Peyer's patch (tissue), 4 donors: ENCODE measurements around the gene TNNT3. TPM values are rescaled to one million over a fixed set of nuclear protein-coding genes. Genes with fewer than 3 reads are reported as not detected.
A peak's percentile ranks its signal among the peaks of the same experiment; 100 is the strongest.

Source experiments
- DNase-seq, 3 donors: peaks; one replicate each; pipeline ENCODE4 v3.0.0-alpha.2; 2017 to 2019
- H3K27ac ChIP-seq, 4 donors: fragments of 200-600 bp; sonication (generic); one replicate each; pipeline ENCODE4 v1.5.1; 2016 to 2019
- H3K27me3 ChIP-seq, 2 donors: fragments of 200-600 bp; sonication (generic); one replicate each; pipeline ENCODE4 v1.5.1; 2019
- H3K36me3 ChIP-seq, 3 donors: fragments of 200-600 bp; sonication (generic); one replicate each; pipeline ENCODE4 v1.5.1; 2016 to 2019
- H3K4me1 ChIP-seq, 4 donors: fragments of 200-600 bp; sonication (generic); one replicate each; pipeline ENCODE4 v1.5.1; 2016 to 2019
- H3K4me3 ChIP-seq, 4 donors: fragments of 200-600 bp; sonication (generic); 1 replicate in 3 of 4; 2 replicates in 1 of 4; pipeline ENCODE4 v1.5.1; 2016 to 2019; ENCODE audit warnings: mild to moderate bottlenecking in 1 of 4
- H3K9me3 ChIP-seq, 4 donors: fragments of 200-600 bp; sonication (generic); one replicate each; pipeline ENCODE4 v1.5.1; 2016 to 2019; ENCODE audit warnings: mild to moderate bottlenecking in 1 of 4
- POLR2A ChIP-seq, 2 donors: fragments of 450-650 bp; IDR thresholded peaks; one replicate each; pipeline ENCODE4 v1.5.1; 2017; ENCODE audit warnings: antibody characterized with exemption in 2 of 2, mild to moderate bottlenecking in 2 of 2, moderate library complexity in 2 of 2
- total RNA-seq, 4 donors: library from RNA; depleted of rRNA; stranded (reverse); fragments of >200 nt; gene quantifications; one replicate each; pipeline ENCODE4 v1.1.0, GENCODE V29; 2016
- TF ChIP-seq, protein P1 (sequence below), 6 experiments: fragments of 450-650 bp in 4 of 6; fragments of 200-600 bp in 2 of 6; sonication (generic) in 1 of 6; IDR thresholded peaks; one replicate each; pipeline ENCODE4 v1.5.1; 2017 to 2019; ENCODE audit warnings: antibody characterized with exemption in 6 of 6, mild to moderate bottlenecking in 3 of 6, moderate library complexity in 1 of 6

The TNNT3 gene
- total RNA-seq, 4 donors from 2014 or later = 14.0 TPM; not detected in 3

DNA sequence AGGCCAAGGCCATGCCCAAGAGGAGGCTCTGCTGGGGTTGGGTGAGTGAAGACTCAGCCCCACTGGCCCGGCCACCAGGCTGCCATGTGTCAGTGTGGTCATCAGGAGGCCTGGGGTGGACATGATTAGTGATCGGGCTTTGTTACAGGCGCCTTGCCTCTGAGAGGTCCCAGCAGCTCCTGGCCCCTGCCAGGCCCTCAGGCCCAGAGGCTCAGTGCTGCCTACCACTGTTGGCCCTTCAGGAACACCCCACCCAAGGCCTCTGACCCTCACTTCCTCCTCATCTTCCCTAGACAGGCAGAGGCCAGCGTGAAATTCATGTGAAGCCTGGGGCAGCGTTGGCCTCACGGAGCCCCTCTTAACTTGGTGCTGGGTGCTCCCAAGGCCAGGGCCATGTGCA, 29.8 kb downstream of the TNNT3 start:
- Histone ChIP-seq H3K9me3 (no peaks in the 10 kb centered on the region), H3K4me3 (no peak overlapping the region), H3K36me3 (no peaks in the 10 kb centered on the region), H3K27me3 (no peaks in the 10 kb centered on the region), H3K27ac (no peak overlapping the region), H3K4me1 (no peaks in the 10 kb centered on the region)
- no peak for DNase-seq
- TF ChIP-seq, protein P1, sequence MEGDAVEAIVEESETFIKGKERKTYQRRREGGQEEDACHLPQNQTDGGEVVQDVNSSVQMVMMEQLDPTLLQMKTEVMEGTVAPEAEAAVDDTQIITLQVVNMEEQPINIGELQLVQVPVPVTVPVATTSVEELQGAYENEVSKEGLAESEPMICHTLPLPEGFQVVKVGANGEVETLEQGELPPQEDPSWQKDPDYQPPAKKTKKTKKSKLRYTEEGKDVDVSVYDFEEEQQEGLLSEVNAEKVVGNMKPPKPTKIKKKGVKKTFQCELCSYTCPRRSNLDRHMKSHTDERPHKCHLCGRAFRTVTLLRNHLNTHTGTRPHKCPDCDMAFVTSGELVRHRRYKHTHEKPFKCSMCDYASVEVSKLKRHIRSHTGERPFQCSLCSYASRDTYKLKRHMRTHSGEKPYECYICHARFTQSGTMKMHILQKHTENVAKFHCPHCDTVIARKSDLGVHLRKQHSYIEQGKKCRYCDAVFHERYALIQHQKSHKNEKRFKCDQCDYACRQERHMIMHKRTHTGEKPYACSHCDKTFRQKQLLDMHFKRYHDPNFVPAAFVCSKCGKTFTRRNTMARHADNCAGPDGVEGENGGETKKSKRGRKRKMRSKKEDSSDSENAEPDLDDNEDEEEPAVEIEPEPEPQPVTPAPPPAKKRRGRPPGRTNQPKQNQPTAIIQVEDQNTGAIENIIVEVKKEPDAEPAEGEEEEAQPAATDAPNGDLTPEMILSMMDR (IDR thresholded peaks at IDR 0.05) = no peak
- TF ChIP-seq POLR2A (IDR thresholded peaks at IDR 0.05) = no peak

DNA sequence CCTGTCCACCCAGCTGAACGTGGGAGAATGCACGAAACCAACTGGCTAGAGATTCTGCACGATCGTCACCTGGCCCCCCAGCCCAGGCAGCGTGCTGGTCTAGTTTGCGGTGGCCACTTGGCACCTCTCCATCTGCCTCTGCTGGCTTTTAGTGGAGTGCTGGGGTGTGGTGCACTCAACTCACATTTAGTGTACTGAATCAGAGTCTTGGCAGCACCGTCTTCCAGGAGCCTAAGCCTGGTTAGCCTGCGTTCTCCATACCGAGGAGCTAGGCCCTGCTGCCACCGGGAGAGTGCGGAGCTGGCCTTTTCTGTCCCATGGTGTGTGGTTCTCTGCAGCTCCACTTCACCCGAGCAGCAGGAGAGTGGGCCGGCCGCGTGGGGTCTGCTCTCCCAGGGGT, 30.4 kb downstream of the TNNT3 start:
- H3K9me3 ChIP-seq = no peaks in the 10 kb centered on the region
- no peaks in the 10 kb centered on the region for H3K27me3 ChIP-seq
- no peak overlapping the region for H3K4me3 ChIP-seq
- DNase-seq = no peak
- no peaks in the 10 kb centered on the region for H3K36me3 ChIP-seq
- TF ChIP-seq POLR2A (IDR thresholded peaks at IDR 0.05) = no peak
- TF ChIP-seq, protein P1 (IDR thresholded peaks at IDR 0.05) = no peak
- no peak overlapping the region for H3K27ac ChIP-seq
- H3K4me1 ChIP-seq = no peaks in the 10 kb centered on the region

DNA sequence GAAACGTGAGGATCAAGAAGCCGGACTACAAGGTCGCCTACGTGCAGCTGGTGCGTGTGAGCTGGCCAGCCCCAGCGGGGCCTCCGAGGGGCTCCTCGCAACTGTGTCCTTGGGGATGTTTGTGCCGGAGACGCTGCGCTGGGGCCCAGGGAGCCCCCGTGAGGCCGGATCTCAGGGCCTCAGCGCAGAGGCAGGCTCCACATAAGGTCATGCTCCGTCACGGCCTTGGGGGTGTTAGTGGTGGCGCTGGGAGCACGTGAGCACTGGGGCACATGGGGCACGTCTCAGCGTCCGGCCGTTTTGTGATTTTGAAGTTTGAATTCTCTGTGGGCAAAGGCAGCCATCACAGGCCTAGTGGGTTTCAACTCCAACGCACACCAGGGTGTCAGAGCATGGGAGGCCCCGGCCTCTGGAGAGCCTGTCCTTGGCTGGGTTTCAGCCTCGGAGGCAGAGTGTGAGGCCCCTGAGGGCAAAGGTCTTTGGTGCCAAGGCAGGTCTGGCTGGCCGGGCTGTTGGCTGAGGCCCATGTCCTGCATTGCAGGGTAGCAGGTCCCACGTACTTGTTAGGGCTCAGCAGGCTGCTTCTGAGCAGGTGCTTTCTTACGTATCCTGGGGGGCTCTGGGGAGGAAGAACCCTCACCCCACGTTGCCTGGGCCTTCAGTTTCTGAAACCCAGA, 33.4 kb downstream of the TNNT3 start:
- H3K4me3 ChIP-seq = no peak overlapping the region
- no peaks in the 10 kb centered on the region for H3K27me3 ChIP-seq
- H3K27ac ChIP-seq = no peak overlapping the region
- H3K9me3 ChIP-seq = no peaks in the 10 kb centered on the region
- H3K36me3 ChIP-seq = no peaks in the 10 kb centered on the region
- DNase-seq = peak in 1 of 3 donors; percentile 9
- no peak for TF ChIP-seq POLR2A (IDR thresholded peaks at IDR 0.05)
- TF ChIP-seq, protein P1 (IDR thresholded peaks at IDR 0.05) = no peak
- H3K4me1 ChIP-seq = no peaks in the 10 kb centered on the region

DNA sequence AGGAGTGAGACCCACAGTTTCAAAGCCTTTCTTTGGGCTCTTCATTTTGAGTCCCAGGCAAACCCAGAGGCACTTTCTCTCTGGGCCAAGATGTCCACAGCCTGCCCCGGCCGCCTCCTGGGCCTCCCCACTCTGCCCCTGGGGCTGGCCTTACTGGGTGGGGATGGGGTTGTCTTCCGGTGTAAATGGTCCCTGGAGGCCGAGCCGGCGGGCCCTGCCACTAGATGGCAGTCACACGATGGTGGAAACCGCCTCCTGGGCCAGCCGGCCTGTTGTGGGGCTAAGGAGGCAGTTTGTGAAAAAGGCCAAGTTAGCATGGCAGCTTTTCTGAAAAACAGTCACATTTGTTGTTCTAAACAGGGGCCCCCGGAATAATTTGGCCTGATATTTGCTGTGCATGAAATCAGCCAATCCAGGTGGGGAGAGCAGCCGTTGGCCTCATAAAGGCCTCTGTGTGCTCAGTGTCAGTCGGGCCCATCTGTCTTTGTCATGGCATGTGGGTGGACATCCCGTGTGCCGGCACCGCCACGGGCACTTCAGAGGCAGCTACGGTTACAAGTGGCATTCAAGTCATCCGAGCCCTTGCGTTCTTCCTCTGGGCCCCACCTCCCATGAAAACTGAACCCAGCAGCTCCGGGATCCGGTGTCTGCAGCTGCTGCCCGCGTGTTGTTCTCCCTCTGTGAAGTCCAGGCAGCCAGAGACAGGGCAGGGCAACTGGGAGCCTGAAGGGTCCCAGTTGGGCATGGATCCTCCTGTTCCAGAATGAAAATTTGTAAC, 34.2 kb downstream of the TNNT3 start:
- Histone ChIP-seq H3K4me3 (no peak overlapping the region), H3K27me3 (no peaks in the 10 kb centered on the region), H3K36me3 (no peaks in the 10 kb centered on the region), H3K27ac (no peak overlapping the region), H3K4me1 (no peaks in the 10 kb centered on the region), H3K9me3 (no peaks in the 10 kb centered on the region)
- no peak for TF ChIP-seq POLR2A (IDR thresholded peaks at IDR 0.05)
- TF ChIP-seq, protein P1 (IDR thresholded peaks at IDR 0.05) = peak in 1 of 6 experiments; percentile 14
- DNase-seq = peak in 2 of 3 donors; percentile 13 to 43

DNA sequence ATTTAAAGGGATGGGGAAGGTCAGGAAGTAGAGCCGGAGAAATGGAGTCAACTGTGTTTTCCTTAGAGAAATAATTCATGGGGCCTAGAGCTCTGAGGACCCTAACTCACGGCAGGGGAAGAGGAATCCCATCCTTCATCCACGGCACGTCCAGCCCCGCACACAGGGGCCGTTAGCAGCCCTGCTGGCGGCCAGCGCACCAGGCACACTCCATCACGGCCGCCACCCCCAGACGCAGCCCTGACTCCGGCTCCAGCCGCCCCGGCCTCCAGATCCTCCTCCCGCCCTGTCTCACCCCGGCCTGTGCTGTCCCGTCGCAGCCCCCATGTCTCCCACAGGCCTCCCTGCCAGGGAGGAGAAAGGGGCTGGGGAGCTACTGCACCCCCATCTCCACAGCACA, 38.9 kb downstream of the TNNT3 start:
- no peaks in the 10 kb centered on the region for H3K36me3 ChIP-seq
- no peaks in the 10 kb centered on the region for H3K9me3 ChIP-seq
- DNase-seq = no peak
- no peak overlapping the region for H3K4me3 ChIP-seq
- no peaks in the 10 kb centered on the region for H3K27me3 ChIP-seq
- H3K4me1 ChIP-seq = no peaks in the 10 kb centered on the region
- TF ChIP-seq POLR2A (IDR thresholded peaks at IDR 0.05) = no peak
- TF ChIP-seq, protein P1 (IDR thresholded peaks at IDR 0.05) = no peak
- no peak overlapping the region for H3K27ac ChIP-seq
